GM19240 (cell line): ENCODE data around the gene INPP5A.

Source experiments
- DNase-seq: peaks from one replicate; pipeline ENCODE4 v3.0.0; 2011; ENCODE audit warnings: low spot score; ENCODE audit not compliant: insufficient read length

Gene INPP5A

DNA sequence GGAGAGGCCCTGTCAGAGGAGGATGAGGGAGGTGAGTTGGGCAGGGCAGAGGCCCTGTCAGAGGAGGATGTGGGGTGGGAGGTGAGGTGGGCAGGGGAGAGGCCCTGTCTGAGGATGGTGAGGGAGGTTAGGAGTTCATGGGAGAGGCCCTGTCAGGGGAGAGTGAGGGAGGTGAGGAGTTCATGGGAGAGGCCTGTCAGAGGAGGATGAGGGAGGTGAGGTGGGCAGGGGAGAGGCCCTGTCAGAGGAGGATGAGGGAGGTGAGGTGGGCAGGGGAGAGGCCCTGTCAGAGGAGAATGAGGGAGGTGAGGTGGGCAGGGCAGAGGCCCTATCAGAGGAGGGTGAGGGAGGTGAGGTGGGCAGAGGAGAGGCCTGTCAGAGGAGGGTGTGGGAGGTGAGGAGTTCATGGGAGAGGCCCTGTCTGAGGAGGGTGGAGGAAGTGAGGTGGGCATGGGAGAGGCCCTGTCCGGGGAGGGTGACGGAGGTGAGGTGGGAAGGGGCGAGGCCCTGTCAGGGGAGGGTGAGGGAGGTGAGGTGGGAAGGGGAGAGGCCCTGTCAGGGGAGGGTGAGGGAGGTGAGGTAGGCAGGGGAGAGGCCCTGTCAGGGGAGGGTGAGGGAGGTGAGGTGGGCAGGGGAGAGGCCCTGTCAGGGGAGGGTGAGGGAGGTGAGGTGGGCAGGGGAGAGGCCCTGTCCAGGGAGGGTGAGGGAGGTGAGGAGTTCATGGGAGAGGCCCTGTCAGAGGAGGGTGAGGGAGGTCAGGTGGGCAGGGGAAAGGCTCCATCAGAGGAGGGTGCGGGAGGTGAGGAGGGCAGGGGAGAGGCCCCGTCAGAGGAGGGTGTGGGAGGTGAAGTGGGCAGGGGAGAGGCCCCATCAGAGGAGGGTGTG lies 73.7 kb downstream of the INPP5A start:
- no peak for DNase-seq

DNA sequence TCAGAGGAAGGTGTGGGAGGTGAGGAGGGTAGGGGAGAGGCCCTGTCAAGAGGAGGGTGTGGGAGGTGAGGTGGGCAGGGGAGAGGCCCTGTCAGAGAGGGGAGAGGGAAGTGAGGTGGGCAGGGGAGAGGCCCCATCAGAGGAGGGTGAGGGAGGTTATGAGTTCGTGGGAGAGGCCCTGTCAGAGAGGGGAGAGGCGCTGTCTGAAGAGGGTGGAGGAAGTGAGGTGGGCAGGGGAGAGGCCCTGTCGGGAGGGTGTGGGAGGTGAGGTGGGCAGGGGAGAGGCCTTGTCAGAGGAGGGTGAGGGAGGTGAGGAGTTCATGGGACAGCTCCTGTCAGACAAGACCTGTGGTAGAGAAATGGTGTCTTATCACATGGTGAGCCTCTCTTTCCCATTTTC lies 74.4 kb downstream of the INPP5A start:
- DNase-seq: no peak

DNA sequence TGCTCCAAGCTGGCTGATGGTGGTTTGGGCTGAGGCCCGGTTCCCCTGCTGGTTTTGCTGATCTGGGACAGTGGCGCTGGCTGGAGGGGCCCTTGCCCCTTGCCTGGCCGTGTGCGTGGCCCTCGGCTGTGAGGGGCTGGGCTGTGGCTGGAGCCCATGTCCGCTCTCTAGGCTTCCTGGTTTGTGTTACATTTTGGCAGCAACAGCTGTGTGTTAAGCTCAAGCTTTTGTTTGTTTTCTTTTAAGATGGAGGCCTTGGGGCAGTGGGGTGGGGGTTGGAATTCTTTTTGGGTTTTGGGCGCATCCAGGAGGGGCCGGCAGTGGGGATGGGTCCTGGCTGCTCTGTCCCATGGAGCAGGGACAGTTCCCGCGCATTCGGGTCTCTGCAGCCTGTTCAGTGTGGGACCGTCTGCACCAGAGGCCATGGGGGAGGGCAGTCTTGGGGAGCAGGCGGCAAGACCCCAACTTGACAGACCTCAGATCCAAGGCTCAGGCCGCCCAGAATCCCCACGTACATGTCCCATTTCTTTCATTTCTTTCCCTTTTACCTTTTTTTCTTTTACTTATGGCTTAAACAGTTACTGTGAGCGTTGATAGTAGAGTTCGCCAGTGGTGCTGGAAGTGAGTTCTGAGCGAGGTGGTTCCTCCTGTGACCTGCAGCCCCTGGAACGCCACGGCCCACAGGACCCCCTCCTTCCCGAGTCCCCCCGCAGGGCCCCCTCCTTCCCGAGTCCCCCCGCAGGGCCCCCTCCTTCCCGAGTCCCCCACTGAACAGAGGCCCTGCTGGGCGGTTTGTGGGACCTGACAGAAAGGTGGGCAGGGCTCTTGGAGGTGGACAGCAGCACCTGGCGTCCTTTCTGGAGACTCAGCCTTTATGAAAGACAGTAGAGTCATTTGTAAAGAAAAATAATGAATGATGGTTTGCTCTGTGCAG lies 75.3 kb downstream of the INPP5A start:
- no peak for DNase-seq

DNA sequence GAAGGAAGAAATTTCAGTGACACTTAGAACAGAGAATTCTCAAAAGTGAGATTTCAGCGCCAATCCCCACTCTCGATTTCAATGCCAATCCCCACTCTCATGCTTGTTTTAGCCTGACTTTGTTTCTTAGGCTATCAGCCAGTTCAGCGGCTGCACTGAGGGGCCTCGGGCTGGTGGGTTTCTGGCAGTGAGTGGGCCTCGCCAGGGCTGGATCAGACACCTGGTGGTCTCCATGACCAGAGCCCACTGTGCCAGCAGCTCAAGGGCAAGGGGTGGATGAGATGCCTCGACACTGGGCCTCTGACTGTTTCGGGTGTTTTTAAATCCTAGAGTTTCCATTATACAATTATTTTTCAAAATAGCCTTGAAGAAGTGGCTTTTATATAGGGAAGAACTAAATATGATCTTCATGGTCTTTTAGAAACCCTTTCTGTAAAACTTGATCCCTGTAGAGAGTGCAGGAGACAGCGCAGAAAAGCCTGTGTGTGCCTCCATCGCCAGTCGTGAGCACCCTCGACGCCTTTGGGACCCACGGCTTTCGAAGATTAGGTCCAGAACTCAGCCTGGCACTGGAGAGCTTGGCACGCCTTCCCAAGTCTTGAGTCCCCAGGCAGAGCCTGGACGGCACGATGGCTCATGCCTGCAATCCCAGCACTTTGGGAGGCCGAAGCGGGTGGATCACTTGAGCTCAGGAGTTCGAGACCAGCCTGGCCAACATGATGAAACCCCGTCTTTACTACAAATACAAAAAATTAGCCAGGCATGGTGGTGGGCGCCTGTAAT lies 76.2 kb downstream of the INPP5A start:
- DNase-seq: no peak

DNA sequence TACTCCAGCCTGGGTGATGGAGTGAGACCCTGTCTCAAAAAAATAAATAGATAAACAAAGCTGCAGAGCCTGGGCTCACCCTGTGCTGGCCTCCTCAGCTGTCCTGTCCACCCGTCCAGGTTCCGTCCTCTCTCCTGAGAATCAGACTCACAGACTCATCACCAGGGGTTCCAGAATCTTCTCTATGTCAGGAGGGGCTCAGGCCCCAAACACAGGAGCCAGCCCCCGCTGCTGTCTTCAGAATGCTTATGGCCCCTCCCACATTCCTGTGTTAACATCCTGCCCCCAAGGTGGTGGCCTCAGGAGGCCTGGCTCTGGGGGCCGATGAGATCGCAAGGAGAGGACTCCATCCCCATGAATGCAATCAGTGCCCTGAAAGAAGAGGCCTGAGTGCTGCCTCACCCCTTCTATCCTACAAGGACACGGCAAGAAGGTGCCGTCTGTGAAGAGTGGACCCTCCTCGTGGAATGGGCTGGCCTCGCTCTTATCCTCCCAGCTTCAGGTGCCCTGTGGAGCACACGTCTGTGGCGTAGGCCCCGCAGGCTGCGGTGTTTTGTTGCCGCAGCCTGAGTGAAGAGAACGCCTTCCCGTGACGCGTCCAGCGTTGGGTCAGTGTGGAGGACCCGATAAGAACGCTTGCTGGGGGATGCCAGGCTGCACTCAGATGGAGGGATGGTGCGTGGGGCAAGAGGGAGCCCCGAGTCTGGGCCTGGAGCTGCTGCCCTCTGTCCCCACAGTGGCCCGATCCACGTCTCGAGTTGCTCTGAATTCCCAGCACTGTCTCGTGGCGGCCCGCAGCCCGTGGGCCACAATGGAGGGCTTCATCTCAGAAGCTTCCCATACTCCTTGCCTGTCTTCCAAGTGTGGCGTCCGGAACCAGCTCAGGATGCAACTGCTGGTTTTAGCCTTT lies 77.1 kb downstream of the INPP5A start:
- DNase-seq: no peak

DNA sequence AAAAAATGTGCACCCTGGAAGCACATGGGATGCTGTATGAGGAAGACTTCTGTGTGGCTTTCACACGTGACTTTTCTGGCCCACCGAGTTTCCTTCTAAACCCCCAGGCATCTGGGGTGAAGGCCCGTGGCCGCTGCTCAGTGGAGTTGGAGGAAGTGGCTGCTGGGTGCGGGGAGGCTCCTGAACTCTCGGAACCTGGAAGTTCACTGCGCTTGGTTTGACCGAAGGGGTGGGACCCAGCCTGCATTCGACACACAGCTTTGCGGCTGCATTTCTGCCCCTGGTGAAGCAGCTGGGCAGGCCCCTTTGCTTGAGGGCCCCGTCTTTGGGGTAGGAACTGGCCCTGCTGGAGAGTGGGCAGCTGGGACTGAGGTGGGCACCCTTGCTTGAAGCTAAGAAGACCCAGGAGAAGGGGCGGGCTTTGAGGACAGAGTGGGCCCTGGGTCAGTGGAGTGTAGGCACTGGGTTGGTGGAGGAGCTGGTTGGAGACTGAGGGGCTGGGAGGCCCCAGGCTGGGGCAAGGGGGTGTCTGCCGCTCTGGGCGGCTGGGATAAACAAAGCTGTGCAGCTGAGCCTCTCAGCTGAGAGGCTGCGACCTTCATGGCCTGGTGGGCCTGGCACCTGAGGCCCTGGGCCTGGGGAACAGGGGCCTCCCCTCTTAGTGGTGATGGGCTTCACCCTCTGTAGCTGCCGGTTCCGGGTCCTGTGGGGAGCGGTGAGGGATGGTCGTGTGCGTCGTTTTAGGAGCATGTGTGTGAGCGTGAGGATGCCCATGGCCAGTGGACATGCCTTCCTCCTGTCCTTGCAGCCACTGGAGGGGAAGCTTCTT lies 78.0 kb downstream of the INPP5A start:
- no peak for DNase-seq

DNA sequence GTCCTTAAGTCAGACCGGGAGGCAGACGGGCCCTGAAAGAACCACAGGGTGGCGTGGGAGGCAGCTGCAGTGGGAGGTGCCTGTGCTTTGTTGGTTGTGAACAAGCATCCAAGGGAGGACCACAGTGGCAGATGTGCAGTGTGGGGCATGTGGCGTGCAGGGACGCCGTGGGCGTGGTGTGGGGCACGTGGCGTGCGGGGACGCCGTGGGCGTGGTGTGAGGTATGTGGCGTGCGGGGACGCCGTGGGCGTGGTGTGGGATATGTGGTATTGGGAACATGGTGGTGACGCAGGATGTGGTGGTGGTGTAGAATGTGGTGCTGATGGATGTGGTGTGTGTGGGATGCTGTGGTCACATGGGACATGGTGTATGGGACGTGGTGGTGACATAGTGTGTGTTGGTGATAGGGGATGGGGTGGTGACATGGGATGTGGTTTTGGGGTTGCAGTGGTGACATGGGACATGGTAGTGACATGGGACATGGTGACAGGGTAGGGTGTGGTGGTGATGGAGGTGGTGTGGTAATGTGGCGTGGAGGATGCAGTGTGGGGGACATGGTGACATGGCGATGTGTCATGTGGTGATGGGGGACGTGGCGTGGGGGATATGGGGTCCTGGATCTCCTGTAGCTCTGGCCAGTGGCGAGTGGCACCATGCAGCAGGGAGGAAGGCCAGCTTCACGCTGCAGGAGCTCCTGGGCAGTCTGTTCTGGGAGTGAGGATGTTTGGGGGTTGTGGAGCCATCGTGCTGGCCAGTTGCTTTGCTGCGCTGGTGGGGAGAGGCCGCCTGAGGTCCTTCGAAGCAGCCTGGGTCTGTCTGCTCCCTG lies 78.8 kb downstream of the INPP5A start:
- DNase-seq: no peak

DNA sequence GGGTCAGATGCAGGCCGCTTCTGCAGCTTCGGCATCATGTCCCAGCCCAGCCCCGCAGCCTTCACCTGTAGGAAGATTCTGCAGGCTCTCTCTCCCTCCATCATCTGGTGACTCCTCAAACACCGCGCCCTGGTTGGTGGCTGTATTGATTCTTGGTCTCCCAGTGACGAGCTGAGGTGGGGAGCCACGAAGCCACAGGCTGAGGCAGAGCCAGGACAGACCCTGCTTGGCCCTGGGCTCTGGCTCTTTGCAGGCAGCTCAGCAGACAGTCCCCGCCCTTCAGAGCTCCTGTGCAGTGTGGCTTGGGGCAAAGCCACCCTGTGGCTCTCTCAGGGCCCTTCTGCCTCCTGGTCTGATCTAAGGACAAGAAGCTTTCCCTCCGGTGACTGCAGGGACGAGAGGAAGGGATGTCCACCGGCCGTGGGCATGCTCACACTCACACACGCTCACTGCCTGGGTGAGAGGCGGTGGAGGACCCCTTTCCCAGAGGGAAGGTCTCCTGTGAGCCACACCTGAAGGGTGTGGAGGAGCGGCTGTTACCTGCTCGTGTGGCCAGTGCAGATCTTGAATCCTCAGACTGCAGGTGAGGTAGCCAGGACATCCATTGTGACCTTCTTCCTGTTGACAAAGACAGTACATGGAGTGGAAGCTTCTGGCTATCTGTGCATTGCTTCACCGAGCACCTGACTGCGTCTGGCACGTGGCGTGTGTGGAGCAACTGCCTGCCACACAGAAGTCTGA lies 79.6 kb downstream of the INPP5A start:
- DNase-seq: no peak

DNA sequence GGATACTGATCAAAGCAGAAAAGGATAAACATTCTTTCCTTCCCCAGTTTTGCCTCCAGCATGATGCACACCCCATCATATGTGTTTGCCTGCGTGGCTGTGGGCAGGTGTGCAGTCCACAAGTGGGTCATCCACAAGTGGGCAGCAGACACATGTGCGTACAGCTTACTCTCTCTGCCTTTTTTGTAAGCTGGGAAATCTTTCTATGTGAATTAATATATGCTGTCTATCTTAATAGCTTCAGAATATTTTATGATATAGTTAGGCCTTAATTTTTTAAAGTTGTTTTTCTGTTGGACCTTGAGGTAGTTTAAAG lies 80.1 kb downstream of the INPP5A start:
- no peak for DNase-seq

DNA sequence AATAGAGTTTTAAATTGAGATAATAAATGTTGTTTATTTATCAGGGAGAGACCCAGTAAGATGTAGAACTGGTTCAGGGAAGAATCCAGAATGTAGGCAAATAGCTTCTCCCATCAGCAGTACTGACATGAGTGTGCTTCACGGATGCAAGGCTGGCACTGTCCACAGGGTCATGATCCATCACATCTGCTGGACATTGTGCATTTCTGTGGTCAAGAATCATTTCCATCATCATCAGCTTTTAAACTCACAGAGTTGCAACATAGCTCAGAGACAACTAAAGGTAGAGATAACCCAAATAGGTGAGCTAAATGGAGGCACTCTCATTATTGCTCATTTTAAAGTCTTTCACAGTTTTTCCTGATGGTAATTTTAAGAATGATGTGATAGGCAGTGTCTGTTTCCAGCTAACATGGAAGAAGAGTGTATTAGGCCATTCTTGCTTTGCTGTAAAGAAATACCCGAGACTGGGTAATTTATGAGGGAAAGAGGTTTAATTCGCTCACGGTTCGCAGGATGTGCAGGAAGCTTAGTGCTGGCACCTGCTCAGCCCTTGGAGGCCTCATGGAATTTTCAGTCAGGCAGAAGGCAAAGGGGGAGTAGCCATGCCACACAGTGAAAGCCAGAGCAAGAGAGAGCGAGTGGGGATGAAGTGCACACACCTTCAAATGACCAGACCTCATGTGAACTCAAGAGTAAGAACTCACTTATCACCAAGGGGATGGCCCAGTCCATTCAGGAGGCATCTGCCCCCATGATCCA lies 80.8 kb downstream of the INPP5A start:
- no peak for DNase-seq

DNA sequence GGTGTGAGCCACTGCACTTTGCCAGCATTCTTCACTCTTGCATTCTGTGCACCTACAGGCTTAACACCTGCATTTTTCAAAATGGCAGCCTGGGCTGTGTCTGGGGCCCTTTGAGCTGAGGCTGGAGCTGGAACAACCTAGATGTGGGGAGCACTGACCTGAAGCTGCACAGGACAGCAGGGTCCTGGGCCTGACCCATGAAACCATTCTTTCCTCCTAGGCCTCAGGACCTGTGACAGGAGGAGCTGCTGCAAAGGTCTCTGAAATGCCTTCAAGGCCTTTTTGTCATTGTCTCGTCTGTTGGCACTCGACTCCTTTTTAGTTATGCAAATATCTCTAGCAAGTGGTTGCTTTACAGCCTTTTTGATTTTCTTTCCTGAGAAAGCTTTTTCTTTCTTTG lies 82.3 kb downstream of the INPP5A start:
- no peak for DNase-seq

DNA sequence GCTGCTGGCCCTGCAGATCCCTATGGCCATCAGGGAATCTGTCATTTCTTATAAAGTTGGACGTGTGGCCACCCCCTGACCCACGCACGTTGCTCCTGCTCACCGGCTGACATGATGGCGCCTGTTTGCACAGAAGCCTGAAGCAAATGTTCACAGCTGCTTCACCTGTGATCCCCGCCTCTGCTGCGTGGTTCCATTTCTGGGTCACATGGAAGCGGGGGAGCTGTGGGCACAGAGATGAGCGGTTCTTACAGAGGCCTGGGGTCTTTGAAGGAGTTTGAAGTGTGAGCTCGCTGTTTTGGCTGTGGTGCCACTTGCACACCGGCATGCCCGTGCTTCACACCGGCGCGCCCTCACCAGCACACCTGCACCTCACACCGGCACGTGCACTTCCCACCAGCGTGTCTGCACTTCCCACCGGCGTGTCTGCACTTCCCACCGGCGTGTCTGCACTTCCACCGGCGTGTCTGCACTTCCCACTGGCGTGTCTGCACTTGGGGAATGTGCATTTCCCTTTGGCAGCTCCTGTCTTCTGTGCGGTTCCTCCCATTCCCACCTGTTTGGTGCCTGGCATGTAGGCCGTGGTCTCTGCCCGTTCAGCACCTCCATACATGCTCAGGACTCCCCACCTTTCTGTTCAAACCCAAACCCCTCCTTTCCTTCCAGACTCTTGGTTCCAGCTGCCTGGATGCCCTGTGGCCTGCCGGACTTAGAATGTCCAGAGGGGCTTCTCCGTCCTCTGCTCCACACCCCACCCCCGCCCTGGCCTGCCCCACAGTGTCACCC lies 86.7 kb downstream of the INPP5A start:
- no peak for DNase-seq

DNA sequence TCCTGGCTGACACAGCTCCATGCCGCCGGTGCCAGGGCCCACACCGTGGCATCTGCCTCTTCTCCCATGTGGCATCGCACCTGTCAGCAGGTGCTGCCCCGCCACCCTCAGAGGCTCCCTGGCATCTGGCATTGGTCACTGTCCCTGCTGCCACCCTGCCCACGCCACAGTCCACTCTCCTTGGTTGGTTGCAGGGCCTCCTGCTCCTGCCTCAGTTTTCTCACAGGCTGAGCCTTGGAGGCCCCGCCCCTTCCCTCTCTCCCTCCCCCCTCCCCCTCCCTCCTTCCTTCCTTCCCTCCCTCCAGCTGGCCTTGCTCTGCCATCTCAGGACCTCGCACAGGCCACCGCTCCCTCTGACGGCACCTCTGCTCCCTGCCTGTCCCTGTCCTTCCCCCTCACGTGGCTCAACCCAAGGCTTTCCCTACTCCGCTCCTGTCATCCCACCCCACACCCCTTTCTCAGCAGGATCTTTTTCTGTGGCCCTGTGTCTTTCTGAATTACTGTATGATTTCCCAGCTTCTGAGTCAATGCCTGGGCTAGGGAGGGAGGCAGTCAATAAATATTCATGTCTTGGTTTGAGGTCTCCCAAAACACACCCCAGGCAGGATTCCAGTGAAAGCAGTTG lies 87.4 kb downstream of the INPP5A start:
- no peak for DNase-seq

DNA sequence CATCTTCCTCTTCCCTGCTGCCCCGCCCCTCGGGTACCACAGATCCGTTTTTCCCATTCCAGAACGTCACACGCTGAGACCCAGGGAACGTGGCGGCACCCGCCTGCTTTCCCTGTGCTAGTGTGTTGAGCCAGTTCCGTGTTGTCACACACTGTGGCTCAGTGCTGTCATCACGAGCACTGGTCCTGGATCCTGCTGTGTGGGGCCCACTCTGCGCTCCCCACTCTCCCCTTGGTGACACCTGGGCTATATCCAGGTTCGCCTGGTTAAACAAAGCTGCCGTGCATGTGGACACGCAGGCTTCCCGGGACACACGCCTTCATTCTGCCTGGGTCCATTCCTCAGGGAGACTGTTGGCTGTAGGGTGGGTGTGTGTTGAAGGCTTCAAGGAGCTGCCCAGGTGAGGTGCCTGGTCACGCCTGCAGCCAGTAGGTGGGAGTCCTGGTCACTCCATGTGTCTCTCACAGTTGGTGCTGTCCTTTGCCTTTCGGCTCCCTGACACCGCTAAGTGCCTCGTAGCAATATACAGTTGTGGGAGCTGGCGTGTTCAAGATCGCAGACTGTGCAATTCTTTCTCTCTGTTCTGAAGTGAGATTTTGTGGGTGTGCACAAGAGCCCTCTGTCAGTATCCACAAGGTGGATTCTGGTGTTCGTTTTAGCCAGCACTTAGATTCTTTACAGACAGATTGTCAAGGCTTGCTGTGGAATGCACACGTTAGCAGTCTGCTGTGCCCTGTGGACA lies 88.6 kb downstream of the INPP5A start:
- DNase-seq: no peak
